SK-N-MC (cell line): ENCODE measurements around the gene NOXO1.

Experiments
- EZH2 ChIP-seq: fragments of 200-600 bp; sonication (generic); IDR thresholded peaks from one replicate; pipeline ENCODE4 v1.6.1; 2017; ENCODE audit warnings: antibody characterized with exemption
- FOXP2 ChIP-seq: optimal IDR thresholded peaks from 2 replicates; pipeline ENCODE3; 2011; ENCODE audit warnings: mild to moderate bottlenecking, moderate library complexity; ENCODE audit not compliant: insufficient read depth; ENCODE audit errors: extremely low read length, control extremely low read depth
- POLR2AphosphoS5 ChIP-seq: IDR thresholded peaks from 2 replicates; pipeline ENCODE4 v1.6.1; 2012; ENCODE audit warnings: mild to moderate bottlenecking, low read depth, low read length, borderline replicate concordance

GRCh38 chr16:1932050-1933028 lies 48.9 kb downstream of the NOXO1 start:
- TF ChIP-seq EZH2 (no peak), POLR2AphosphoS5 (no peak), FOXP2 (no peak)
